HG03175 (cell line): ENCODE data around the gene PKNOX2.
"Not testable (repeated sequence)": the region's sequence is repeated elsewhere in the genome, so short reads cannot be mapped to it uniquely, and the experiment has no call there.

Experiments
- ATAC-seq: cut with Tn5 transposase; IDR thresholded peaks from one replicate; pipeline ENCODE4 v1.9.1; 2021; ENCODE audit warnings: mild to moderate bottlenecking, moderate library complexity; ENCODE audit not compliant: unreplicated experiment

PKNOX2 gene

GRCh38 chr11:125201525-125202141 is 37.1 kb downstream of the PKNOX2 start:
- no peak for ATAC-seq

- ATAC-seq = no peak
These were observed 37.9 kb downstream of the PKNOX2 start for GRCh38 chr11:125202362-125202880.

GRCh38 chr11:125202977-125203376 is 38.4 kb downstream of the PKNOX2 start:
- no peak for ATAC-seq

- ATAC-seq = no peak
These were observed 43.4 kb downstream of the PKNOX2 start for GRCh38 chr11:125207866-125208425.

- ATAC-seq = no peak
These were observed 45.5 kb downstream of the PKNOX2 start for GRCh38 chr11:125210066-125210465.

- ATAC-seq = no peak
These were observed 46.8 kb downstream of the PKNOX2 start for GRCh38 chr11:125211191-125211947.

GRCh38 chr11:125211948-125212340 is 47.4 kb downstream of the PKNOX2 start:
- ATAC-seq = no peak

GRCh38 chr11:125214601-125215565 is 50.3 kb downstream of the PKNOX2 start:
- no peak for ATAC-seq

GRCh38 chr11:125215976-125216375 is 51.4 kb downstream of the PKNOX2 start:
- ATAC-seq = no peak

GRCh38 chr11:125218336-125218735 is 53.8 kb downstream of the PKNOX2 start:
- ATAC-seq = no peak

- ATAC-seq = no peak
These were observed 56.9 kb downstream of the PKNOX2 start for GRCh38 chr11:125221461-125221860.

- ATAC-seq = no peak
These were observed 57.9 kb downstream of the PKNOX2 start for GRCh38 chr11:125222494-125222893.

GRCh38 chr11:125223161-125223560 is 58.6 kb downstream of the PKNOX2 start:
- ATAC-seq = not testable (repeated sequence)

- no peak for ATAC-seq
These were observed 59.4 kb downstream of the PKNOX2 start for GRCh38 chr11:125223901-125224361.

- ATAC-seq = no peak
These were observed 60.0 kb downstream of the PKNOX2 start for GRCh38 chr11:125224391-125225021.

GRCh38 chr11:125225401-125225800 is 60.9 kb downstream of the PKNOX2 start:
- ATAC-seq = no peak

GRCh38 chr11:125226031-125226430 is 61.5 kb downstream of the PKNOX2 start:
- no peak for ATAC-seq

GRCh38 chr11:125226706-125227105 is 62.2 kb downstream of the PKNOX2 start:
- no peak for ATAC-seq

GRCh38 chr11:125227151-125227550 is 62.6 kb downstream of the PKNOX2 start:
- ATAC-seq = no peak

- no peak for ATAC-seq
These were observed 63.9 kb downstream of the PKNOX2 start for GRCh38 chr11:125228445-125228844.
